Astrocyte (in vitro differentiated cells and primary cell): Measurements from ENCODE around the gene MOK. TPM values are rescaled to one million over a fixed set of nuclear protein-coding genes. Genes with fewer than 3 reads are reported as not detected.

ENCODE experiments used
- DNase-seq: peaks from one replicate; pipeline ENCODE4 v3.0.0-alpha.2; 2010; ENCODE audit warnings: low read depth
- FAIRE-seq: peaks from 2 replicates; lab custom pipeline; 2011; peaks lifted over from hg19 to GRCh38; lab: Jason Lieb, UNC
- H2AFZ ChIP-seq: 2 replicates; pipeline ENCODE4 v1.6.0; 2012; ENCODE audit warnings: low read depth, low read length, inconsistent platforms
- H3K27ac ChIP-seq: 2 replicates; pipeline ENCODE4 v1.5.1; 2011; ENCODE audit warnings: low read depth, low read length, inconsistent platforms
- H3K27me3 ChIP-seq: 2 replicates; pipeline ENCODE4 v1.6.0; 2011; ENCODE audit warnings: low read length, inconsistent platforms; ENCODE audit not compliant: insufficient read depth
- H3K36me3 ChIP-seq: 2 replicates; pipeline ENCODE4 v1.5.1; 2011; ENCODE audit warnings: low read length, inconsistent platforms; ENCODE audit not compliant: insufficient read depth
- H3K4me1 ChIP-seq: 2 replicates; pipeline ENCODE4 v1.5.1; 2011; ENCODE audit warnings: low read length, inconsistent platforms; ENCODE audit not compliant: insufficient read depth
- H3K4me2 ChIP-seq: 2 replicates; pipeline ENCODE4 v1.6.0; 2012; ENCODE audit warnings: low read length, inconsistent platforms
- H3K4me3 ChIP-seq: 2 replicates; pipeline ENCODE4 v1.5.1; 2011; ENCODE audit warnings: low read depth, mild to moderate bottlenecking, low read length, inconsistent platforms; ENCODE audit not compliant: insufficient read depth
- H3K79me2 ChIP-seq: 2 replicates; pipeline ENCODE4 v1.6.0; 2012; ENCODE audit warnings: mild to moderate bottlenecking, low read length, inconsistent platforms; ENCODE audit not compliant: insufficient read depth
- H3K9ac ChIP-seq: 2 replicates; pipeline ENCODE4 v1.6.0; 2012; ENCODE audit warnings: mild to moderate bottlenecking, low read length, inconsistent platforms
- H3K9me3 ChIP-seq: 2 replicates; pipeline ENCODE4 v1.5.1; 2012; ENCODE audit warnings: low read depth, mild to moderate bottlenecking, low read length, inconsistent platforms; ENCODE audit not compliant: insufficient read depth
- H4K20me1 ChIP-seq: 2 replicates; pipeline ENCODE4 v1.6.0; 2012; ENCODE audit warnings: low read length, inconsistent platforms; ENCODE audit not compliant: insufficient read depth
- H3K27ac Mint-ChIP-seq: one replicate; pipeline ENCODE4 v1.8.0; 2021; ENCODE audit warnings: mild to moderate bottlenecking, mixed read lengths; ENCODE audit not compliant: unreplicated experiment
- H3K27me3 Mint-ChIP-seq: one replicate; pipeline ENCODE4 v1.8.0; 2021; ENCODE audit warnings: low read depth, mixed read lengths; ENCODE audit not compliant: unreplicated experiment
- H3K36me3 Mint-ChIP-seq: one replicate; pipeline ENCODE4 v1.8.0; 2021; ENCODE audit warnings: low read depth, mixed read lengths; ENCODE audit not compliant: unreplicated experiment
- H3K4me1 Mint-ChIP-seq: one replicate; pipeline ENCODE4 v1.8.0; 2021; ENCODE audit warnings: low read depth, mixed read lengths; ENCODE audit not compliant: unreplicated experiment
- H3K4me3 Mint-ChIP-seq: one replicate; pipeline ENCODE4 v1.8.0; 2021; ENCODE audit warnings: mild to moderate bottlenecking, moderate library complexity, mixed read lengths; ENCODE audit not compliant: unreplicated experiment
- H3K9me3 Mint-ChIP-seq: one replicate; pipeline ENCODE4 v1.8.0; 2021; ENCODE audit warnings: mild to moderate bottlenecking, mixed read lengths; ENCODE audit not compliant: unreplicated experiment
- EZH2 ChIP-seq: IDR thresholded peaks from 2 replicates; pipeline ENCODE4 v1.6.1; 2012; ENCODE audit warnings: mild to moderate bottlenecking, low read length, inconsistent platforms; ENCODE audit not compliant: insufficient read depth
- total RNA-seq: library from RNA; stranded (reverse); gene quantifications from 2 replicates; pipeline ENCODE4 v1.2.1, GENCODE V29; 2021
- TF ChIP-seq, protein P1 (sequence below): IDR thresholded peaks from 2 replicates; pipeline ENCODE4 v1.5.1; 2011; ENCODE audit warnings: low read depth, mild to moderate bottlenecking, inconsistent platforms, low read length, moderate library complexity; ENCODE audit not compliant: insufficient read depth

Gene MOK
- total RNA-seq, 1 donor from 2014 or later: 9.3 TPM

DNA sequence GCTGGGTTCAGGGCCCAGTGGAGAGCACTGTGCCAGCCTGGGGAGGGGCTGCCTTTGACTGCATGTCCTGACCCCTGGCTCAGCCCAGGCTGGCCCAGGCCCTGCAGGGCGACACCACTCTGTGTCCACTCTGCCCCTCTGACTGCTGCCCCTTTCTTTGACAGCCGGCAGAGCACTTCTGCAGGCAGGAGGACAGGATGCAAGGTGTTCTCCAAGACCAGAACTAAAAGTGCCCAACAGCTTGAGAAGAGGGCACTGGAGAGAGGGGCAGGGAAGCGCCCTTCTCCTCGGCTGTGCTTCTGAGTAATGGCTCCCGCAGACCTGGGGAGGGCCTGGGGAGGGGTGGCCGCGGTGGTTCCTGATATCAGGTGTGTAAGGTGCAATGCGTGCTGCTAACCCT lies 92.6 kb downstream of the MOK start:
- H3K4me3 Mint-ChIP-seq: no peak overlapping the region
- peaks cover 18% of the 10 kb centered on the region for H4K20me1 ChIP-seq
- H3K36me3 ChIP-seq: peaks cover 6% of the 10 kb centered on the region
- H3K4me1 Mint-ChIP-seq: peaks cover 10% of the 10 kb centered on the region
- H3K27me3 Mint-ChIP-seq: no peaks in the 10 kb centered on the region
- no peak for DNase-seq
- H3K27ac Mint-ChIP-seq: no peak overlapping the region
- FAIRE-seq: no peak
- no peak overlapping the region for H2AFZ ChIP-seq
- no peak overlapping the region for H3K9ac ChIP-seq
- peaks cover 31% of the 10 kb centered on the region for H3K79me2 ChIP-seq
- TF ChIP-seq, protein P1, sequence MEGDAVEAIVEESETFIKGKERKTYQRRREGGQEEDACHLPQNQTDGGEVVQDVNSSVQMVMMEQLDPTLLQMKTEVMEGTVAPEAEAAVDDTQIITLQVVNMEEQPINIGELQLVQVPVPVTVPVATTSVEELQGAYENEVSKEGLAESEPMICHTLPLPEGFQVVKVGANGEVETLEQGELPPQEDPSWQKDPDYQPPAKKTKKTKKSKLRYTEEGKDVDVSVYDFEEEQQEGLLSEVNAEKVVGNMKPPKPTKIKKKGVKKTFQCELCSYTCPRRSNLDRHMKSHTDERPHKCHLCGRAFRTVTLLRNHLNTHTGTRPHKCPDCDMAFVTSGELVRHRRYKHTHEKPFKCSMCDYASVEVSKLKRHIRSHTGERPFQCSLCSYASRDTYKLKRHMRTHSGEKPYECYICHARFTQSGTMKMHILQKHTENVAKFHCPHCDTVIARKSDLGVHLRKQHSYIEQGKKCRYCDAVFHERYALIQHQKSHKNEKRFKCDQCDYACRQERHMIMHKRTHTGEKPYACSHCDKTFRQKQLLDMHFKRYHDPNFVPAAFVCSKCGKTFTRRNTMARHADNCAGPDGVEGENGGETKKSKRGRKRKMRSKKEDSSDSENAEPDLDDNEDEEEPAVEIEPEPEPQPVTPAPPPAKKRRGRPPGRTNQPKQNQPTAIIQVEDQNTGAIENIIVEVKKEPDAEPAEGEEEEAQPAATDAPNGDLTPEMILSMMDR: no peak
- no peak for TF ChIP-seq EZH2
- H3K27ac ChIP-seq: no peak overlapping the region
- peaks cover 8% of the 10 kb centered on the region for H3K36me3 Mint-ChIP-seq
- H3K4me2 ChIP-seq: no peak overlapping the region
- no peaks in the 10 kb centered on the region for H3K9me3 ChIP-seq
- H3K9me3 Mint-ChIP-seq: no peaks in the 10 kb centered on the region
- peaks cover 18% of the 10 kb centered on the region for H3K4me1 ChIP-seq
- H3K4me3 ChIP-seq: no peak overlapping the region
- no peaks in the 10 kb centered on the region for H3K27me3 ChIP-seq

DNA sequence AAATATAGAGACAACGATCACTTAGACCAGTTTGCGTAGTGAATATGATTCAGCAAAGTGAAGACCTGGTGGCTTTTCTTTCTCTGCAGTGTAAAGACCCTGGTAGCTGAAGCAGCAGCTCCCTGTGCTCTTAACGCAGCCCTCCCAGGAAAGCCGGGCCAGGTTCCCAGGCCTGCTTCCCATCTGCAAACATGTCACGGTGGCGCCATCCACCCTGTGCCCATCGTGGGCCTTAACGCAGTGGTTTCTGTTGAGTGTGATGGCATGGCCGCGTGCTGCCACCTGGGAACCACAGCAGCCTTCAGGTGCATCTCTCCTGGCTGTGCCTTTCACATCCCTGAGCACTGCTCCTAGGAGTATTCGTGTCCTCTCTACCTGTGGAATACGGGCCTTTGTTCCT lies 93.7 kb downstream of the MOK start:
- no peak overlapping the region for H3K9ac ChIP-seq
- no peak overlapping the region for H3K27ac ChIP-seq
- Mint-ChIP-seq H3K36me3 (peaks cover 15% of the 10 kb centered on the region), H3K27me3 (no peaks in the 10 kb centered on the region), H3K9me3 (no peaks in the 10 kb centered on the region), H3K4me1 (peaks cover 10% of the 10 kb centered on the region), H3K4me3 (no peak overlapping the region), H3K27ac (no peak overlapping the region)
- peaks cover 34% of the 10 kb centered on the region for H3K79me2 ChIP-seq
- no peak overlapping the region for H3K4me2 ChIP-seq
- no peaks in the 10 kb centered on the region for H3K9me3 ChIP-seq
- DNase-seq: no peak
- H4K20me1 ChIP-seq: peaks cover 27% of the 10 kb centered on the region
- H3K36me3 ChIP-seq: peaks cover 9% of the 10 kb centered on the region
- FAIRE-seq: no peak
- no peak overlapping the region for H2AFZ ChIP-seq
- no peak overlapping the region for H3K4me3 ChIP-seq
- no peaks in the 10 kb centered on the region for H3K27me3 ChIP-seq
- H3K4me1 ChIP-seq: peaks cover 18% of the 10 kb centered on the region
- TF ChIP-seq EZH2: no peak
- TF ChIP-seq, protein P1: no peak

DNA sequence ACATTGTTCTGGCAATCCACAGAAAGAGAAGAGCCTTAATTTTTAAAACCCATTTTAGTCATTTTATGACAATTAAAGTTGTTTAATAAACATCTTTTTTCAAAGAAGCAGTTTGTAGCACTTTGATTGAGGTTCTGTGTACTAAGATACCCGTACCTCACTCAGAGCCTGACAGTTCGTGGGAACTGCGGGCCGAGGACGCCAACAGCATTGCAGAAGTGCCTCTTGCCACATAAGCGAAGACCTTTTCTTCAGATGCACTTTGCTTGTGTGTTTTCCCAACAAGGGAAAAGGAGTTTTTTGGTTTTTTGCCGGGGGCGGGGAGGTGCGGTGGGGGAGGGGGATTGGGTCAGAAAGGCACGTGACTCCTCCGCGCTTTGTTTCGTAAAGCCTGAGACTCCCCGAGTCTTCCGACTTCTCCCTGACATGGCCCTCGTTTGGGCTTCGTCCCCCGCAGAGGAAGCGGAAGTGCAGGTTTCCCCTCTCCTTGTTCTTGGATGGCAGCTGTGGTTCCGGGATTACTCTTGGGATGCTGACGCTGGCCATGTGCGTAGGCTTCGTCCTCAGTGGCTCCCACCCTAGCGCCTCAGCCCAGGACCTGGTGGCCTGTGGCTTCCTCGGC lies 94.4 kb downstream of the MOK start:
- peaks cover 35% of the 10 kb centered on the region for H3K79me2 ChIP-seq
- H3K9me3 ChIP-seq: no peaks in the 10 kb centered on the region
- Mint-ChIP-seq H3K36me3 (peaks cover 20% of the 10 kb centered on the region), H3K4me1 (peaks cover 3% of the 10 kb centered on the region), H3K4me3 (no peak overlapping the region), H3K9me3 (no peaks in the 10 kb centered on the region), H3K27me3 (no peaks in the 10 kb centered on the region), H3K27ac (no peak overlapping the region)
- peaks cover 29% of the 10 kb centered on the region for H4K20me1 ChIP-seq
- no peak for TF ChIP-seq EZH2
- TF ChIP-seq, protein P1: no peak
- H3K9ac ChIP-seq: no peak overlapping the region
- H3K27me3 ChIP-seq: no peaks in the 10 kb centered on the region
- H3K4me3 ChIP-seq: no peak overlapping the region
- H3K27ac ChIP-seq: no peak overlapping the region
- no peak overlapping the region for H2AFZ ChIP-seq
- H3K4me1 ChIP-seq: peaks cover 11% of the 10 kb centered on the region
- peaks cover 11% of the 10 kb centered on the region for H3K36me3 ChIP-seq
- H3K4me2 ChIP-seq: no peak overlapping the region
- FAIRE-seq (no peak), DNase-seq (no peak)
